GM12878 (cell line): ENCODE results near the gene SHH. TPM values are rescaled to one million over a fixed set of nuclear protein-coding genes. Genes with fewer than 3 reads are reported as not detected.

ENCODE experiments used
- ATAC-seq: fragments of 200-7000 bp; cut with Tn5 transposase; 3 replicates; pipeline ENCODE4 v1.9.1; 2020; ENCODE audit warnings: mild to moderate bottlenecking, moderate library complexity
- BruUV-seq: library from RNA; stranded (reverse); fragments of 400-500 nt; replicated peaks from 2 replicates; lab custom pipeline; 2021; lab: Mats Ljungman, UMichigan
- CTCF ChIA-PET: fragments of 300-600 bp; sonication (Branson Sonifier 250); formaldehyde crosslinking; extraction: SDS; loops from one replicate; lab custom pipeline; 2021; ENCODE audit warnings: inconsistent platforms; lab: Yijun Ruan, JAX
- POLR2A ChIA-PET: fragments of 350-600 bp; formaldehyde crosslinking; extraction: SDS; loops from one replicate; lab custom pipeline; 2021; ENCODE audit warnings: inconsistent platforms; lab: Charles Lee
- RAD21 ChIA-PET: fragments of 300-600 bp; sonication (Branson Sonifier 250); formaldehyde crosslinking; loops from one replicate; lab custom pipeline; 2023; ENCODE audit warnings: antibody characterized with exemption; ENCODE audit not compliant: unreplicated experiment; lab: Charles Lee
- SMC1A ChIA-PET: fragments of 300-600 bp; sonication (Branson Sonifier 250); formaldehyde crosslinking; loops from one replicate; lab custom pipeline; 2023; ENCODE audit not compliant: unreplicated experiment, uncharacterized antibody; lab: Charles Lee
- DNase-seq: peaks from one replicate; pipeline ENCODE4 v3.0.0-alpha.2; 2011; ENCODE audit warnings: low read depth, low spot score
- FAIRE-seq: peaks from 3 replicates; lab custom pipeline; 2011; peaks lifted over from hg19 to GRCh38; lab: Jason Lieb, UNC
- H2AFZ ChIP-seq: 2 replicates; pipeline ENCODE4 v1.6.0; 2011; ENCODE audit warnings: low read depth, low read length, control low read depth; ENCODE audit not compliant: control insufficient read depth
- H3K27ac ChIP-seq: 2 replicates; pipeline ENCODE4 v1.5.1; 2011; ENCODE audit warnings: control low read depth; ENCODE audit not compliant: control insufficient read depth, insufficient read depth
- H3K27me3 ChIP-seq, 2 experiments: replicated peaks in 1 of 2; 2 replicates each; pipeline versions ENCODE4 v1.6.0 to v1.6.1; 2011; ENCODE audit warnings: low read length in 1 of 2; ENCODE audit not compliant: control insufficient read depth in 2 of 2, insufficient read depth in 2 of 2
- H3K36me3 ChIP-seq, 2 experiments: 2 replicates each; pipeline ENCODE4 v1.5.1; 2011; ENCODE audit warnings: low read length in 1 of 2; ENCODE audit not compliant: control insufficient read depth in 2 of 2, insufficient read depth in 2 of 2
- H3K4me1 ChIP-seq: 2 replicates; pipeline ENCODE4 v1.6.1; 2011; ENCODE audit warnings: mild to moderate bottlenecking, low read length, moderate library complexity, mixed read lengths; ENCODE audit not compliant: control insufficient read depth, insufficient read depth
- H3K4me2 ChIP-seq: 2 replicates; pipeline ENCODE4 v1.6.0; 2011; ENCODE audit warnings: control low read depth; ENCODE audit not compliant: control insufficient read depth, insufficient read depth
- H3K4me3 ChIP-seq: fragments of 200-600 bp; sonication (generic); 2 replicates; pipeline ENCODE4 v1.5.1; 2016
- H3K79me2 ChIP-seq: 2 replicates; pipeline ENCODE4 v1.6.0; 2011; ENCODE audit warnings: low read length; ENCODE audit not compliant: control insufficient read depth, insufficient read depth
- H3K9ac ChIP-seq: 2 replicates; pipeline ENCODE4 v1.8.0; 2011; ENCODE audit warnings: low read length, control low read depth, mixed read lengths; ENCODE audit not compliant: control insufficient read depth, insufficient read depth
- H3K9me3 ChIP-seq: replicated peaks from 3 replicates; pipeline ENCODE4 v1.5.1; 2011; ENCODE audit warnings: mild to moderate bottlenecking, low read length; ENCODE audit not compliant: control insufficient read depth, insufficient read depth
- H4K20me1 ChIP-seq: 2 replicates; pipeline ENCODE4 v1.6.0; 2011; ENCODE audit not compliant: control insufficient read depth, insufficient read depth
- ATF2 ChIP-seq: IDR thresholded peaks from 2 replicates; pipeline ENCODE4 v1.6.1; 2012; ENCODE audit warnings: low read length, inconsistent platforms
- BCL11A ChIP-seq: IDR thresholded peaks from 2 replicates; pipeline ENCODE4 v1.6.1; 2011; ENCODE audit warnings: low read depth, low read length
- BMI1 ChIP-seq: fragments of 450-650 bp; IDR thresholded peaks from 2 replicates; pipeline ENCODE4 v1.6.1; 2016; ENCODE audit warnings: mild to moderate bottlenecking, moderate library complexity, borderline replicate concordance
- CEBPZ ChIP-seq: fragments of 150-350 bp; IDR thresholded peaks from 2 replicates; pipeline ENCODE4 v1.6.1; 2016; ENCODE audit warnings: low read depth, low read length
- CHD4 ChIP-seq: fragments of 200-600 bp; sonication (generic); IDR thresholded peaks from 2 replicates; pipeline ENCODE4 v1.6.1; 2016; ENCODE audit warnings: mild to moderate bottlenecking
- EED ChIP-seq: sonication (generic); IDR thresholded peaks from 2 replicates; pipeline ENCODE4 v1.6.1; 2016; ENCODE audit warnings: antibody characterized with exemption, low read depth
- HDAC2 ChIP-seq: fragments of 200-600 bp; sonication (generic); IDR thresholded peaks from 2 replicates; pipeline ENCODE4 v1.6.1; 2017
- POLR2A ChIP-seq: IDR thresholded peaks from 2 replicates; pipeline ENCODE4 v1.6.1; 2011; ENCODE audit warnings: low read depth, mild to moderate bottlenecking, low read length
- POLR2AphosphoS2 ChIP-seq: IDR thresholded peaks from 2 replicates; pipeline ENCODE4 v1.6.1; 2011; ENCODE audit warnings: low read depth, mild to moderate bottlenecking, low read length, improper control_type of control experiment, moderate library complexity
- RBBP5 ChIP-seq: fragments of 200-600 bp; sonication (generic); conservative IDR thresholded peaks from 2 replicates; pipeline ENCODE4 v1.6.1; 2016
- RCOR1 ChIP-seq: conservative IDR thresholded peaks from 2 replicates; pipeline ENCODE4 v1.6.1; 2012; ENCODE audit warnings: low read depth, low read length, improper control_type of control experiment
- SMARCA5 ChIP-seq: fragments of 450-650 bp; IDR thresholded peaks from 2 replicates; pipeline ENCODE4 v1.6.1; 2017; ENCODE audit warnings: mild to moderate bottlenecking
- SREBF2 ChIP-seq: IDR thresholded peaks from 2 replicates; pipeline ENCODE4 v1.6.1; 2012; ENCODE audit warnings: mild to moderate bottlenecking, low read length
- SUPT20H ChIP-seq: IDR thresholded peaks from 2 replicates; pipeline ENCODE4 v1.6.1; 2011; ENCODE audit warnings: low read depth, mild to moderate bottlenecking, low read length, moderate library complexity, borderline replicate concordance; ENCODE audit not compliant: control insufficient read depth
- SUZ12 ChIP-seq: fragments of 200-600 bp; sonication (generic); IDR thresholded peaks from one replicate; pipeline ENCODE4 v1.6.1; 2018; ENCODE audit warnings: antibody characterized with exemption, mild to moderate bottlenecking; ENCODE audit not compliant: unreplicated experiment
- YBX1 ChIP-seq: fragments of 450-650 bp; IDR thresholded peaks from 2 replicates; pipeline ENCODE4 v1.6.1; 2016; ENCODE audit warnings: antibody characterized with exemption
- ZNF207 ChIP-seq: fragments of 450-650 bp; IDR thresholded peaks from 2 replicates; pipeline ENCODE4 v1.6.1; 2014; ENCODE audit warnings: antibody characterized with exemption, mild to moderate bottlenecking, borderline replicate concordance
- WGBS: methylation state at CpG from one replicate; pipeline ENCODE4 v1.1.6; 2016; ENCODE audit warnings: low lambda C conversion rate; ENCODE audit not compliant: insufficient replicate concordance, insufficient coverage; ENCODE audit errors: missing lambda C conversion rate; 5-methylcytosine and 5-hydroxymethylcytosine counted together
- in situ Hi-C: fragments of 300-500 bp; cut with MboI; formaldehyde crosslinking; loops from 9 replicates; pipeline ENCODE4 v1.14.3; 2018; ENCODE audit warnings: mixed read lengths
- intact Hi-C: fragments of 100-400 bp; cut with micrococcal nuclease; formaldehyde crosslinking; loops from one replicate; pipeline ENCODE4 v1.14.2; 2022; ENCODE audit not compliant: unreplicated experiment
- polyA plus RNA-seq, 11 experiments: library from polyadenylated mRNA; depleted of rRNA in 4 of 11; unstranded in 6 of 11; stranded (reverse) in 5 of 11; fragments of >200 nt; fragmentation: Nextera tagmentation in 4 of 11; fragmentation: Illumina TruSeq in 1 of 11; extraction: Ambion mirVana in 4 of 11; extraction: Trizol in 1 of 11; gene quantifications; 1 replicate in 1 of 11; 2 replicates in 10 of 11; pipeline versions ENCODE4 v1.2.1 to v1.2.3, GENCODE V29; 2011 to 2016; ENCODE audit warnings: inconsistent platforms in 2 of 11, missing spikeins in 2 of 11, low read depth in 1 of 11
- total RNA-seq, 4 experiments: library from RNA; depleted of rRNA in 3 of 4; stranded (reverse); fragments of >200 nt in 3 of 4; fragmentation: Illumina TruSeq in 1 of 4; extraction: Trizol in 1 of 4; gene quantifications; 2 replicates each; pipeline versions ENCODE4 v1.2.1 to v1.2.3, GENCODE V29; 2013 to 2021
- TF ChIP-seq, protein P1 (sequence below): IDR thresholded peaks from 2 replicates; pipeline ENCODE4 v1.6.1; 2011; ENCODE audit warnings: borderline replicate concordance, low read depth, mild to moderate bottlenecking, moderate library complexity, mixed read lengths, low read length; ENCODE audit not compliant: insufficient read depth; ENCODE audit errors: extremely low read length

The SHH gene
- total and polyA plus RNA-seq, 10 of the 15 experiments (the other 5 are each of a cell fraction or from before 2014, with no cell fraction given) = not detected

DNA sequence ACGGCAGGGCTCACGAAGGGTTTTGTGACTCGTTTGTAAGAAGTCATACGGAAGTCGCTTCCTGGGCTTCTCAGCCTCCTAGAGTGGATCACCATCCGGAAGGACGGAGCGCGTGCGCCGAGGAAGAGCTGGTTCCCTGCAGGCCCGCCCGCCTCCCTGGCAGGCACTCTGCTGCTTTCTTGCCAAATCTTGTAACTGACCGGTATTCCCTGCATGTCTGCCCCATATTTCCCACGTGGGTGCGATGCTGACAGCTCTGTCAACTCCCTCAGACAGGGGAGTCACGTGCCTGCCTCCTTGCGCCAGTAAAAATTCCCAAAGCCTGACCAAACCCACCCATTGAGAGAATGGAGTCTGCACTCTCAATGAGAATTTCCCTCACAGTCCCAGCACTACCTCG lies 12.7 kb downstream of the SHH start:
- in situ Hi-C loops (loop anchor here (5.0 kb wide), 1 partner anchor 1023 kb away; no protein-coding TSS in a partner anchor), intact Hi-C loops (loop anchor here (5.0 kb wide), 1 partner anchor 1018 kb away; no protein-coding TSS in a partner anchor)
- FAIRE-seq (no peak), DNase-seq (no peak), ATAC-seq (no peak)
- no TSS peak for BruUV-seq
- CTCF ChIA-PET = interaction anchor here (1.5 kb wide), 1 partner anchor 1024 kb away, joined by 3 read pairs; no protein-coding TSS in a partner anchor
- no peak for TF ChIP-seq ATF2
- TF ChIP-seq EED = no peak
- TF ChIP-seq HDAC2 = no peak
- TF ChIP-seq ZNF207 = no peak
- no peak for TF ChIP-seq YBX1
- no peak for TF ChIP-seq CEBPZ
- no peak for TF ChIP-seq SUZ12
- TF ChIP-seq, protein P1, sequence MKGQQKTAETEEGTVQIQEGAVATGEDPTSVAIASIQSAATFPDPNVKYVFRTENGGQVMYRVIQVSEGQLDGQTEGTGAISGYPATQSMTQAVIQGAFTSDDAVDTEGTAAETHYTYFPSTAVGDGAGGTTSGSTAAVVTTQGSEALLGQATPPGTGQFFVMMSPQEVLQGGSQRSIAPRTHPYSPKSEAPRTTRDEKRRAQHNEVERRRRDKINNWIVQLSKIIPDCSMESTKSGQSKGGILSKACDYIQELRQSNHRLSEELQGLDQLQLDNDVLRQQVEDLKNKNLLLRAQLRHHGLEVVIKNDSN = no peak
- TF ChIP-seq POLR2A = no peak
- no peak for TF ChIP-seq RBBP5
- no peak for TF ChIP-seq POLR2AphosphoS2
- no peak for TF ChIP-seq RCOR1
- no peak for TF ChIP-seq BCL11A
- no peak for TF ChIP-seq CHD4
- TF ChIP-seq SMARCA5 = no peak
- TF ChIP-seq BMI1 = no peak
- no peak for TF ChIP-seq SREBF2
- no peak for TF ChIP-seq SUPT20H
- Histone ChIP-seq H3K9ac (no peak overlapping the region), H4K20me1 (no peaks in the 10 kb centered on the region), H3K4me2 (no peak overlapping the region), H3K4me1 (no peaks in the 10 kb centered on the region), H3K27me3 (peaks cover 5 to 6% of the 10 kb centered on the region in 2 experiments), H3K9me3 (no peaks in the 10 kb centered on the region), H3K36me3 (no peaks in the 10 kb centered on the region), H3K4me3 (no peak overlapping the region), H2AFZ (no peak overlapping the region), H3K79me2 (no peaks in the 10 kb centered on the region), H3K27ac (no peak overlapping the region)
- SMC1A ChIA-PET = no interaction called here
- RAD21 ChIA-PET = no interaction called here
- POLR2A ChIA-PET = no interaction called here
- WGBS = 38% methylated on average over 19 of the region's 19 CpGs
